GM12873 (cell line): ENCODE data around the gene SCN3A.

Experiments used
- TF ChIP-seq, protein P1 (sequence below): IDR thresholded peaks from 2 replicates; pipeline ENCODE4 v1.5.1; 2012; ENCODE audit warnings: low read depth, mild to moderate bottlenecking, moderate library complexity, low read length, control low read depth; ENCODE audit not compliant: insufficient read depth; ENCODE audit errors: missing control alignments

Gene SCN3A

DNA sequence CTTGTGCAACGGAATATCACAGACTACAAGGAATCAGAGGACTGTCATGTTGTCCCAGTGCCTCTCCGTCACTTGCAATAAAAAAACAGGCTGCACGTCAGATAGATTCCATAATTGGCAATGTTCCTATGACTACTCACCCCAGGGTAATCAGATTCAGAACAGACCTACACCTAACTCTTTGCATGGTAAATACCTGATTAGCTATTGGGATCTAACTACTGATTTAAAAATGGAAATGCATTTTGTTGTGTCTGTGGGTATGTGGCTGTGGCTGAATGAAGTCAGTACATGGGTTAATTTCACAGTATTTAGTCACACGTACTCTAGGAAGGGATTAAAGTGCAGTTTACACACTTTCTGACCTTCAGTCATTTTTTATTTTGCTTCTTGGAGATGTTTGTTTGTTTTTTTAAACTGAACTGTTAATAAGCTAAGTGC is 91.7 kb downstream of the SCN3A start:
- TF ChIP-seq, protein P1, sequence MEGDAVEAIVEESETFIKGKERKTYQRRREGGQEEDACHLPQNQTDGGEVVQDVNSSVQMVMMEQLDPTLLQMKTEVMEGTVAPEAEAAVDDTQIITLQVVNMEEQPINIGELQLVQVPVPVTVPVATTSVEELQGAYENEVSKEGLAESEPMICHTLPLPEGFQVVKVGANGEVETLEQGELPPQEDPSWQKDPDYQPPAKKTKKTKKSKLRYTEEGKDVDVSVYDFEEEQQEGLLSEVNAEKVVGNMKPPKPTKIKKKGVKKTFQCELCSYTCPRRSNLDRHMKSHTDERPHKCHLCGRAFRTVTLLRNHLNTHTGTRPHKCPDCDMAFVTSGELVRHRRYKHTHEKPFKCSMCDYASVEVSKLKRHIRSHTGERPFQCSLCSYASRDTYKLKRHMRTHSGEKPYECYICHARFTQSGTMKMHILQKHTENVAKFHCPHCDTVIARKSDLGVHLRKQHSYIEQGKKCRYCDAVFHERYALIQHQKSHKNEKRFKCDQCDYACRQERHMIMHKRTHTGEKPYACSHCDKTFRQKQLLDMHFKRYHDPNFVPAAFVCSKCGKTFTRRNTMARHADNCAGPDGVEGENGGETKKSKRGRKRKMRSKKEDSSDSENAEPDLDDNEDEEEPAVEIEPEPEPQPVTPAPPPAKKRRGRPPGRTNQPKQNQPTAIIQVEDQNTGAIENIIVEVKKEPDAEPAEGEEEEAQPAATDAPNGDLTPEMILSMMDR, result no peak

DNA sequence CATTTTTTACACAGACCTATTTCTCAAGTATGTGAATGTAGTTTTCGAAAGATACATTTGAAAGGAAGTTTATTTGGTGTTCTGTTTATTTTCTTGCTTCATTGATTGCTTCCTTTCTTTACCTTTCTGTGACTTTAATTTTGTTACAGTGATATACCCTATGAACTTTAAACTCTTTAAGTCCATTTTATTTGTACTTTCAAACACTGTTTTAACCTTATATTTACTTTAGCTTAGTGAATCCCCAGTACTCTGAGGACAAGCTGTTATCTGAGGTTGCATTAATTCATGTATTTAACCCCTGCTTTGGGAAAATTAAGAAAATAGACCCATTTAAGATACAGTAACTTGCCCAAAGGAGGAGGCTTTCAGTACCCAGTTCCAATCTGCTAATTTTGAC is 93.5 kb downstream of the SCN3A start:
- TF ChIP-seq, protein P1, result no peak

DNA sequence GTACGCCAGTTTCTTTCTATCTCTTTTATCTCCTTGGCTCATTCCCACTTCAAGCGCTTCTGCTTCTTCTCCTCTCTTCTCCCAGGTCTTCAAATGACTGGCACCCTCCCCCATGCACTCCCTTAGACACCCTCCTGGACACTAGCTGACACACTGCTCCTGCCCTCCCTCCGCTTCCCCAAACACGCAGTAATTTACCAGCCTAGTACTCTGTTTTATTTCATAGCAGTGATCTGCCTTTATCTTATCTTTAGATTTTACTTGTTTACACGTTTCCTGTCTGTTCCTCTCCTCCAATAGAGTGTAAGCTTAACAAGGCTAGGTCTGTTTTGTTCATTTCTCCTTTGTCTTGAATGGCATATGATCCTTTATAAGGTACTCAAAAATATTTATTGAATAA is 93.9 kb downstream of the SCN3A start:
- TF ChIP-seq, protein P1, result no peak

DNA sequence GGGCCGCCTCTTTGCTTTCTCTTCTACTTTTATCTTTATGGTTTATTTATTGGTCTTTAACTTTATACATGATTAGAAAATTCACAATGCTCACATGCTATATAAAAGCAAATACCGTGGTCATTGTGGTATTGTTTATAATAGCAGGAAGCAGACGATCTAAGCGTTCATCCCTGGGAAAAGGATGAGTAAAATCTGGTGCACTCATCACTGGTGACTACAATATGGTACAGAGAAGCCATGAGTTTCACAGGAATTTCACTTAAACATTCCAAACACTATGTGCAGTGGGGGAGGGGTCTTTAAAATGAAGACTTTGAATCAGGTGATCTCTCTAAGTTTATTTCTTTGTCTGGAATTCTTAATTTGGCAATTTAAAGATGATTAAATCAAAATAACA is 97.9 kb downstream of the SCN3A start:
- TF ChIP-seq, protein P1, result no peak

DNA sequence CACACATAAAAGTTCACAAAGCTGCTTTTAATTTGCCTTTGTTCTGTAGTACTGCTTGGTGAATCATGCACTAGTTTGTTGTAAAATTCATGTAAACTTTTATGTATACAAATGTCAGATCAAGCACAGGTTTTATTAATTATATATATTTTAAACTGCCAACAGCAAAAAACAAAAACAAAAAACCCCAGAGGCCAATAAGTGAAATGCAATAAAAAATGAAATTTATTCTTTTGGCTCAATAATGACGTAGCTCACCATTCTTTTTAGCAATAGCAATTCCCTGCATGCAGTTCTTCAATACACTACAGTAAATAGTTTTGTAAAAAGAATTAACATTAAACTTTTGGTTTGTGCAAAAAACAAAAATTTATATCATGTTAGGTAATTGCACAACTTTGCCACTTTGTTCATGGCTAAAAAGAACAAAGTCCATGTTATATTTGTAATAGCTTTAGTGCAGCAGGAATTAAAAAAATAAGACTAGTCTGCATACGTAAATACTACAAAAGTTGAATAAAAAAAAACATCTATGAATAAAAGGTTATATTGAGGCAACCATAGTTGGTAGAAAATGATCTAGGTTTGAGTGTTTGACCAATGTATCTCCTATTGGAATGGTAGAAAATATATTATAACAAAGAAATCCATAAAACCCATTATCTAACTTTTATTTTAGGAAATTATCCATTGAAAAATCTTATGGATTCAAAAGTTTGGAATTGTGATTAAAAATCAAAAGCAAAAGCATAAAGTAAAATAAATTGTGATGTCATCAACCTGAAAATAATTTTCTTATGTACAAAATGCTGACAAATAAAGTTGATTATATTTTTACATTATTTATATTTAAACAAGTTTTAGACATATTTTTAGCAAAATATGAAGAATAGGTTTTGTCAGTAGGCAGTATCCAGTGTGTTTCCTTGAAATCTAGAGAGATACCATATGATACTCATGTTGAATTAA is 115.6 kb downstream of the SCN3A start:
- TF ChIP-seq, protein P1, result no peak

- TF ChIP-seq, protein P1, result no peak
Observed at GRCh38 chr2:165086337-165086736, 117.5 kb downstream of the SCN3A start.

DNA sequence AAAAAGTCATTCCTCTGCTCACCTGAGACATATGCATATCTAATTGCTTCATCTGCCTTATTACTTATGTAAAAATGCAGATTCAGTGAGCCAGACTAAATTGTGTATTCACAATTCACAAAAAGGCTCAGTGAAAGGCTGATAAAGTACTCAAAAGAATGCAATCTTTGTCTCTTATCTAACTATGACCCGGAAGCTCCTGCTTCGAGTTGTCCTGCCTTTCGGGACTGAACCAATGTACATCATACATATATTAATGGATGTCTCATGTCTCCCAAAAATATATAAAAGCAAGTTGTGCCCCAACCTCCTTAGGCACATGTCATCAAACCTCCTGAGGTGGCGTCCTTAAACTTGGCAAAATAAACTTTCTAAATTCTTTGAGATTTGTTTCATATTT is 120.5 kb downstream of the SCN3A start:
- TF ChIP-seq, protein P1, result no peak
